B cell (primary cell): ENCODE data around the gene DUSP9. TPM values are rescaled to one million over a fixed set of nuclear protein-coding genes. Genes with fewer than 3 reads are reported as not detected.
"Not testable (repeated sequence)": the region's sequence is repeated elsewhere in the genome, so short reads cannot be mapped to it uniquely, and the experiment has no call there.

ENCODE experiments used
- ATAC-seq: fragments of 200-7000 bp; cut with Tn5 transposase; one replicate; pipeline ENCODE4 v1.10.0; 2021; ENCODE audit warnings: low read depth, mild to moderate bottlenecking, moderate number of reproducible peaks, moderate library complexity
- CTCF ChIA-PET: fragments of 350-600 bp; sonication (Branson Sonifier 250); formaldehyde crosslinking; loops from one replicate; lab custom pipeline; 2021; ENCODE audit warnings: antibody characterized with exemption, inconsistent platforms; lab: Charles Lee
- POLR2A ChIA-PET: fragments of 350-600 bp; sonication (Branson Sonifier 250); formaldehyde crosslinking; loops from one replicate; lab custom pipeline; 2021; ENCODE audit warnings: antibody characterized with exemption; lab: Charles Lee
- DNase-seq: peaks from one replicate; pipeline ENCODE4 v3.0.0; 2013
- H2AFZ ChIP-seq: 2 replicates; pipeline ENCODE4 v1.6.1; 2012; ENCODE audit warnings: mild to moderate bottlenecking, low read depth, low read length; ENCODE audit not compliant: insufficient read depth, poor library complexity, severe bottlenecking
- H3K27ac ChIP-seq, 2 donors: 1 replicate in 1 of 2; 2 replicates in 1 of 2; pipeline ENCODE4 v1.5.1; 2012 to 2013; ENCODE audit warnings: low read length in 2 of 2, mild to moderate bottlenecking in 2 of 2, moderate library complexity in 1 of 2
- H3K27me3 ChIP-seq, 4 experiments: fragments of 200-600 bp in 1 of 4; sonication (generic) in 1 of 4; replicated peaks in 1 of 4; 1 replicate in 2 of 4; 2 replicates in 2 of 4; pipeline versions ENCODE4 v1.6.1 to v1.7.0; 2013 to 2016; ENCODE audit warnings: low read length in 3 of 4, mild to moderate bottlenecking in 2 of 4, mixed read lengths in 1 of 4, moderate library complexity in 1 of 4; ENCODE audit not compliant: insufficient read depth in 4 of 4, control insufficient read depth in 3 of 4; ENCODE audit errors: control extremely low read depth in 1 of 4
- H3K36me3 ChIP-seq, 2 experiments: replicated peaks in 1 of 2; 1 replicate in 1 of 2; 2 replicates in 1 of 2; pipeline versions ENCODE4 v1.6.1 to v1.7.1; 2013; ENCODE audit warnings: low read length in 1 of 2; ENCODE audit not compliant: insufficient read depth in 2 of 2, control insufficient read depth in 1 of 2; ENCODE audit errors: control extremely low read depth in 1 of 2, extremely low read depth in 1 of 2
- H3K4me1 ChIP-seq, 2 donors: fragments of 200-600 bp in 1 of 2; sonication (generic) in 1 of 2; 1 replicate in 1 of 2; 2 replicates in 1 of 2; pipeline versions ENCODE4 v1.5.1 to v1.6.1; 2013 to 2017; ENCODE audit warnings: low read length in 2 of 2; ENCODE audit not compliant: control insufficient read depth in 2 of 2, insufficient read depth in 2 of 2
- H3K4me2 ChIP-seq: replicated peaks from 2 replicates; pipeline ENCODE3; 2012; ENCODE audit warnings: mild to moderate bottlenecking, low read depth, low read length; ENCODE audit not compliant: poor library complexity, severe bottlenecking
- H3K4me3 ChIP-seq, 5 experiments: fragments of 200-600 bp in 1 of 5; sonication (generic) in 1 of 5; 1 replicate in 3 of 5; 2 replicates in 2 of 5; pipeline versions ENCODE4 v1.5.1 to v1.7.0; 2011 to 2016; ENCODE audit warnings: low read length in 4 of 5, mild to moderate bottlenecking in 4 of 5, low read depth in 2 of 5, control low read depth in 1 of 5, moderate library complexity in 1 of 5; ENCODE audit not compliant: insufficient read depth in 1 of 5; ENCODE audit errors: control extremely low read depth in 1 of 5, extremely low read depth in 1 of 5
- H3K79me2 ChIP-seq: fragments of 200-600 bp; sonication (generic); one replicate; pipeline ENCODE4 v1.6.0; 2016; ENCODE audit warnings: low read length; ENCODE audit not compliant: control insufficient read depth, insufficient read depth
- H3K9ac ChIP-seq: fragments of 200-600 bp; sonication (generic); 2 replicates; pipeline ENCODE4 v1.6.1; 2017; ENCODE audit warnings: mild to moderate bottlenecking, low read length, moderate library complexity
- H3K9me3 ChIP-seq, 3 donors: one replicate each; pipeline versions ENCODE4 v1.6.1 to v1.7.1; 2013; ENCODE audit warnings: low read length in 2 of 3; ENCODE audit not compliant: control insufficient read depth in 2 of 3, insufficient read depth in 1 of 3; ENCODE audit errors: control extremely low read depth in 1 of 3
- H4K20me1 ChIP-seq: 2 replicates; pipeline ENCODE4 v1.6.0; 2012; ENCODE audit warnings: mild to moderate bottlenecking, low read length; ENCODE audit not compliant: insufficient read depth, control insufficient read depth, poor library complexity, severe bottlenecking
- H3K27ac Mint-ChIP-seq: one replicate; pipeline ENCODE4 v1.8.0; 2021; ENCODE audit warnings: mixed read lengths
- H3K27me3 Mint-ChIP-seq: one replicate; pipeline ENCODE4 v1.8.0; 2021; ENCODE audit warnings: mixed read lengths
- H3K4me1 Mint-ChIP-seq: one replicate; pipeline ENCODE4 v1.8.0; 2021; ENCODE audit warnings: mixed read lengths
- H3K4me3 Mint-ChIP-seq: one replicate; pipeline ENCODE4 v1.8.0; 2021; ENCODE audit warnings: mixed read lengths
- H3K9me3 Mint-ChIP-seq: one replicate; pipeline ENCODE4 v1.8.0; 2022; ENCODE audit warnings: mixed read lengths; ENCODE audit not compliant: insufficient read depth
- EZH2 ChIP-seq: IDR thresholded peaks from 2 replicates; pipeline ENCODE4 v1.6.1; 2012; ENCODE audit warnings: borderline replicate concordance, low read depth, mild to moderate bottlenecking, moderate library complexity, low read length; ENCODE audit not compliant: insufficient read depth, poor library complexity, severe bottlenecking
- WGBS: methylation state at CpG from one replicate; pipeline ENCODE4 v1.1.5; 2013; ENCODE audit warnings: missing lambda C conversion rate; ENCODE audit not compliant: insufficient coverage; 5-methylcytosine and 5-hydroxymethylcytosine counted together
- intact Hi-C: fragments of 100-400 bp; cut with micrococcal nuclease; formaldehyde crosslinking; loops from one replicate; pipeline ENCODE4 v1.10.0; 2022
- polyA plus RNA-seq: library from polyadenylated mRNA; depleted of rRNA; stranded (reverse); fragments of >200 nt; gene quantifications from 2 replicates; pipeline ENCODE4 v1.2.3, GENCODE V29; 2012
- total RNA-seq, 2 donors: library from RNA; stranded (reverse); fragments of 120-200 nt in 1 of 2; gene quantifications; 1 replicate in 1 of 2; 2 replicates in 1 of 2; pipeline versions ENCODE4 v1.2.3 to v1.2.4, GENCODE V29; 2013 to 2022
- TF ChIP-seq, protein P1 (sequence below): fragments of 200-600 bp; IDR thresholded peaks from one replicate; pipeline ENCODE4 v1.8.0; 2022; ENCODE audit warnings: antibody characterized with exemption, mild to moderate bottlenecking

DUSP9 gene
- total and polyA plus RNA-seq, 2 donors (not counting 1 experiment from before 2014, with no cell fraction given): not detected

DNA sequence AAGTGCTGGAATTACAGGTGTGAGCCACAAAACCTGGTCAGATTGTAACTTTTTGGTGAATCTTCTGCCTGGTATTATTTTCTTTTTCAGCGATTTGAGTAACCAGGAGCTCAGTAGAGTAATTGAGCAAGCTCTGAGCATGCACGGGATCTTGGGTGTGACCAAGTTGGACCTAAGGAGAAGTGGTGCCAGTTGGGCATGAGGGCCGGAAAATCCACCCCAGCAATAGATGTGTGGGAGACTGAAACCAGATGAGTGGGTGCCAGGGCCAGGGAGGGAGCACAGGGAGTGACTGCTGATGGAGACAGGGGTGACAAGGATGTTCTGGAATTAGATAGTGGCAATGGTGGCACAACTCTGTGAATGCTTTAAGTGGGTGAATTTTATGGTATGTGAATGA, 44.4 kb upstream of the DUSP9 start:
- Mint-ChIP-seq H3K27me3 (no peaks in the 10 kb centered on the region), H3K4me1 (peaks cover 19% of the 10 kb centered on the region), H3K9me3 (no peaks in the 10 kb centered on the region), H3K4me3 (no peak overlapping the region), H3K27ac (no peak overlapping the region)
- Histone ChIP-seq H3K4me2 (no peak overlapping the region), H4K20me1 (peaks cover 5% of the 10 kb centered on the region), H3K9ac (no peak overlapping the region), H3K27ac (no peak overlapping the region), H3K4me3 (no peak overlapping the region), H2AFZ (no peak overlapping the region), H3K27me3 (no peaks in the 10 kb centered on the region), H3K79me2 (peaks cover 7% of the 10 kb centered on the region), H3K4me1 (peaks cover 8 to 17% of the 10 kb centered on the region in 2 donors), H3K36me3 (no peaks in the 10 kb centered on the region), H3K9me3 (no peaks in the 10 kb centered on the region)
- no peak for ATAC-seq
- intact Hi-C loops: no loop called here
- TF ChIP-seq, protein P1, sequence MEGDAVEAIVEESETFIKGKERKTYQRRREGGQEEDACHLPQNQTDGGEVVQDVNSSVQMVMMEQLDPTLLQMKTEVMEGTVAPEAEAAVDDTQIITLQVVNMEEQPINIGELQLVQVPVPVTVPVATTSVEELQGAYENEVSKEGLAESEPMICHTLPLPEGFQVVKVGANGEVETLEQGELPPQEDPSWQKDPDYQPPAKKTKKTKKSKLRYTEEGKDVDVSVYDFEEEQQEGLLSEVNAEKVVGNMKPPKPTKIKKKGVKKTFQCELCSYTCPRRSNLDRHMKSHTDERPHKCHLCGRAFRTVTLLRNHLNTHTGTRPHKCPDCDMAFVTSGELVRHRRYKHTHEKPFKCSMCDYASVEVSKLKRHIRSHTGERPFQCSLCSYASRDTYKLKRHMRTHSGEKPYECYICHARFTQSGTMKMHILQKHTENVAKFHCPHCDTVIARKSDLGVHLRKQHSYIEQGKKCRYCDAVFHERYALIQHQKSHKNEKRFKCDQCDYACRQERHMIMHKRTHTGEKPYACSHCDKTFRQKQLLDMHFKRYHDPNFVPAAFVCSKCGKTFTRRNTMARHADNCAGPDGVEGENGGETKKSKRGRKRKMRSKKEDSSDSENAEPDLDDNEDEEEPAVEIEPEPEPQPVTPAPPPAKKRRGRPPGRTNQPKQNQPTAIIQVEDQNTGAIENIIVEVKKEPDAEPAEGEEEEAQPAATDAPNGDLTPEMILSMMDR: no peak
- no peak for TF ChIP-seq EZH2
- CTCF ChIA-PET: interaction anchor here (1.5 kb wide), 1 partner anchor 20 kb away, joined by 3 read pairs; no protein-coding TSS in a partner anchor
- no peak for DNase-seq
- POLR2A ChIA-PET: no interaction called here
- WGBS: 100% methylated on average over 3 of the region's 3 CpGs

- no peaks in the 10 kb centered on the region for H4K20me1 ChIP-seq
- H3K36me3 ChIP-seq: no peaks in the 10 kb centered on the region
- H3K4me3 Mint-ChIP-seq: no peak overlapping the region
- no peak overlapping the region for H2AFZ ChIP-seq
- H3K4me1 Mint-ChIP-seq: peaks cover 14% of the 10 kb centered on the region
- H3K4me2 ChIP-seq: no peak overlapping the region
- peaks cover 1% of the 10 kb centered on the region for H3K79me2 ChIP-seq
- ChIA-PET CTCF (no interaction called here), POLR2A (no interaction called here)
- H3K27me3 ChIP-seq: no peaks in the 10 kb centered on the region
- no peak for TF ChIP-seq EZH2
- TF ChIP-seq, protein P1: no peak
- H3K9me3 Mint-ChIP-seq: no peaks in the 10 kb centered on the region
- H3K4me3 ChIP-seq: no peak overlapping the region
- H3K9me3 ChIP-seq: no peaks in the 10 kb centered on the region
- peaks cover 5 to 11% of the 10 kb centered on the region in 2 donors for H3K4me1 ChIP-seq
- no peak for ATAC-seq
- 96% methylated on average over 11 of the region's 17 CpGs for WGBS
- H3K9ac ChIP-seq: no peak overlapping the region
- no peak overlapping the region for H3K27ac ChIP-seq
- H3K27ac Mint-ChIP-seq: no peak overlapping the region
- DNase-seq: no peak
- intact Hi-C loops: no loop called here
- H3K27me3 Mint-ChIP-seq: no peaks in the 10 kb centered on the region
Observed at GRCh38 chrX:153603131-153603656, 43.8 kb upstream of the DUSP9 start.

GRCh38 chrX:153604666-153605380, 42.2 kb upstream of the DUSP9 start:
- H3K4me2 ChIP-seq, H3K27ac Mint-ChIP-seq, DNase-seq, H2AFZ ChIP-seq, H3K4me3 ChIP-seq, H3K27me3 ChIP-seq, H3K9me3 ChIP-seq, H3K36me3 ChIP-seq, H4K20me1 ChIP-seq, H3K27me3 Mint-ChIP-seq, intact Hi-C loops, H3K4me3 Mint-ChIP-seq, H3K9ac ChIP-seq, ATAC-seq, H3K27ac ChIP-seq, H3K9me3 Mint-ChIP-seq, H3K79me2 ChIP-seq, POLR2A ChIA-PET: not testable (repeated sequence)
- CTCF ChIA-PET: interaction anchor here (1.3 kb wide), 1 partner anchor 663 kb away, joined by 5 read pairs; no protein-coding TSS in a partner anchor
- WGBS: 82% methylated on average over 7 of the region's 18 CpGs
- peaks cover 15% of the 10 kb centered on the region for H3K4me1 Mint-ChIP-seq
- H3K4me1 ChIP-seq: peaks cover 3 to 16% of the 10 kb centered on the region in 2 donors
